Caco-2 (cell line): Measurements from ENCODE around the gene ABCA13. TPM values are rescaled to one million over a fixed set of nuclear protein-coding genes. Genes with fewer than 3 reads are reported as not detected.

ENCODE experiments used
- BruUV-seq: library from RNA; stranded (reverse); fragments of 400-500 nt; replicated peaks from 2 replicates; lab custom pipeline; 2021; lab: Mats Ljungman, UMichigan
- CTCF ChIA-PET: fragments of 300-600 bp; sonication (Branson Sonifier 250); formaldehyde crosslinking; loops from one replicate; lab custom pipeline; 2022; ENCODE audit warnings: antibody characterized with exemption; lab: Charles Lee
- POLR2A ChIA-PET: fragments of 300-600 bp; sonication (Branson Sonifier 250); formaldehyde crosslinking; loops from one replicate; lab custom pipeline; 2022; ENCODE audit warnings: antibody characterized with exemption; lab: Charles Lee
- DNase-seq, 2 experiments: peaks; one replicate each; pipeline versions ENCODE4 v3.0.0 to v3.0.0-alpha.2; 2020 to 2022
- H3K27me3 ChIP-seq: replicated peaks from 2 replicates; pipeline ENCODE4 v1.6.0; 2011; ENCODE audit warnings: low read length; ENCODE audit not compliant: control insufficient read depth, insufficient read depth
- H3K36me3 ChIP-seq: 2 replicates; pipeline ENCODE4 v1.5.1; 2011; ENCODE audit warnings: low read length; ENCODE audit not compliant: control insufficient read depth, insufficient read depth
- H3K4me1 ChIP-seq: fragments of 250-450 bp; sonication (Bioruptor Pico); 2 replicates; pipeline ENCODE4 v1.5.1; 2020; ENCODE audit warnings: mild to moderate bottlenecking
- H3K4me3 ChIP-seq: 2 replicates; pipeline ENCODE4 v1.5.1; 2011; ENCODE audit warnings: low read depth, mild to moderate bottlenecking, control low read depth, low read length
- H3K9me3 ChIP-seq: fragments of 250-450 bp; sonication (Bioruptor Pico); 2 replicates; pipeline ENCODE4 v1.5.1; 2020; ENCODE audit warnings: mild to moderate bottlenecking, moderate library complexity
- H3K27ac Mint-ChIP-seq: one replicate; pipeline ENCODE4 v1.8.0; 2022; ENCODE audit warnings: mixed read lengths; ENCODE audit not compliant: unreplicated experiment
- H3K27me3 Mint-ChIP-seq: one replicate; pipeline ENCODE4 v1.8.0; 2022; ENCODE audit warnings: mixed read lengths; ENCODE audit not compliant: insufficient read depth, unreplicated experiment
- H3K36me3 Mint-ChIP-seq: one replicate; pipeline ENCODE4 v1.8.0; 2022; ENCODE audit warnings: mild to moderate bottlenecking, mixed read lengths; ENCODE audit not compliant: insufficient read depth, unreplicated experiment
- H3K4me1 Mint-ChIP-seq: one replicate; pipeline ENCODE4 v1.8.0; 2022; ENCODE audit warnings: low read depth, mixed read lengths; ENCODE audit not compliant: unreplicated experiment
- H3K4me3 Mint-ChIP-seq: one replicate; pipeline ENCODE4 v1.8.0; 2022; ENCODE audit warnings: mild to moderate bottlenecking, moderate library complexity, mixed read lengths; ENCODE audit not compliant: unreplicated experiment
- H3K9me3 Mint-ChIP-seq: one replicate; pipeline ENCODE4 v1.8.0; 2022; ENCODE audit warnings: mixed read lengths; ENCODE audit not compliant: unreplicated experiment
- intact Hi-C: fragments of 100-400 bp; cut with micrococcal nuclease; formaldehyde crosslinking; loops from one replicate; pipeline ENCODE4 v1.10.0; 2022; ENCODE audit not compliant: unreplicated experiment
- total RNA-seq: library from RNA; stranded (reverse); gene quantifications from 2 replicates; pipeline ENCODE4 v1.2.3, GENCODE V29; 2022
- TF ChIP-seq, protein P1 (sequence below), 2 experiments: fragments of 200-600 bp in 1 of 2; IDR thresholded peaks; 1 replicate in 1 of 2; 2 replicates in 1 of 2; pipeline versions ENCODE4 v1.5.1 to v1.8.0; 2011 to 2022; ENCODE audit warnings: antibody characterized with exemption in 1 of 2, control low read depth in 1 of 2, inconsistent platforms in 1 of 2, low read depth in 1 of 2, low read length in 1 of 2, mild to moderate bottlenecking in 1 of 2, moderate library complexity in 1 of 2; ENCODE audit not compliant: insufficient read depth in 1 of 2, severe bottlenecking in 1 of 2, unreplicated experiment in 1 of 2

ABCA13 gene
- total RNA-seq, 1 experiment from 2014 or later: 0.07 TPM

DNA sequence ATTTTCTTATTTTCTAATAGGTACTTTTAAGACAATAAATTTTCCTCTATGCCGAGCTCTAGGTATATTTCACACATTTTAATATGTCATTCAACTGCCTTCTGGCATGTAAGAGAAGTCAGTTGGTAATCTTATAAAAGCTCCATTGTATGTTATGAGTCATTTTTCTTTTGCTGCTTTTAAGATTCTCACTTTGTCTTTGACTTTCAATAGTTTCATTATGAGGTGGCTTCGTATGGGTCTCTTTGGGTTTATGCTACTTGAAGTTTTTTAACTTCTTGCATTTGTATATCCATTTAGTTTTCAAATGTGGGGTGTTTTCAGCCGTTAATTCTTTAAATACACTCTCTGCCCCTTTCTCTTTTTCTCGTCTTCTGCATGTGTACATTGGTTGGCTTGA, 80.5 kb downstream of the ABCA13 start:
- POLR2A ChIA-PET: no interaction called here
- CTCF ChIA-PET: no interaction called here
- no peak overlapping the region for H3K4me3 ChIP-seq
- H3K4me1 Mint-ChIP-seq: no peaks in the 10 kb centered on the region
- H3K36me3 ChIP-seq: no peaks in the 10 kb centered on the region
- no TSS peak for BruUV-seq
- intact Hi-C loops: no loop called here
- no peak for DNase-seq
- no peak overlapping the region for H3K4me3 Mint-ChIP-seq
- H3K36me3 Mint-ChIP-seq: no peaks in the 10 kb centered on the region
- H3K27me3 Mint-ChIP-seq: peaks cover 6% of the 10 kb centered on the region
- no peaks in the 10 kb centered on the region for H3K4me1 ChIP-seq
- H3K27ac Mint-ChIP-seq: no peak overlapping the region
- TF ChIP-seq, protein P1, sequence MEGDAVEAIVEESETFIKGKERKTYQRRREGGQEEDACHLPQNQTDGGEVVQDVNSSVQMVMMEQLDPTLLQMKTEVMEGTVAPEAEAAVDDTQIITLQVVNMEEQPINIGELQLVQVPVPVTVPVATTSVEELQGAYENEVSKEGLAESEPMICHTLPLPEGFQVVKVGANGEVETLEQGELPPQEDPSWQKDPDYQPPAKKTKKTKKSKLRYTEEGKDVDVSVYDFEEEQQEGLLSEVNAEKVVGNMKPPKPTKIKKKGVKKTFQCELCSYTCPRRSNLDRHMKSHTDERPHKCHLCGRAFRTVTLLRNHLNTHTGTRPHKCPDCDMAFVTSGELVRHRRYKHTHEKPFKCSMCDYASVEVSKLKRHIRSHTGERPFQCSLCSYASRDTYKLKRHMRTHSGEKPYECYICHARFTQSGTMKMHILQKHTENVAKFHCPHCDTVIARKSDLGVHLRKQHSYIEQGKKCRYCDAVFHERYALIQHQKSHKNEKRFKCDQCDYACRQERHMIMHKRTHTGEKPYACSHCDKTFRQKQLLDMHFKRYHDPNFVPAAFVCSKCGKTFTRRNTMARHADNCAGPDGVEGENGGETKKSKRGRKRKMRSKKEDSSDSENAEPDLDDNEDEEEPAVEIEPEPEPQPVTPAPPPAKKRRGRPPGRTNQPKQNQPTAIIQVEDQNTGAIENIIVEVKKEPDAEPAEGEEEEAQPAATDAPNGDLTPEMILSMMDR (IDR thresholded peaks at IDR 0.05; ENCODE audit: insufficient read depth in 1 of 2, low read depth in 1 of 2, low read length in 1 of 2, severe bottlenecking in 1 of 2, unreplicated experiment in 1 of 2): no peak
- no peaks in the 10 kb centered on the region for H3K9me3 Mint-ChIP-seq
- H3K9me3 ChIP-seq: no peaks in the 10 kb centered on the region
- no peaks in the 10 kb centered on the region for H3K27me3 ChIP-seq

DNA sequence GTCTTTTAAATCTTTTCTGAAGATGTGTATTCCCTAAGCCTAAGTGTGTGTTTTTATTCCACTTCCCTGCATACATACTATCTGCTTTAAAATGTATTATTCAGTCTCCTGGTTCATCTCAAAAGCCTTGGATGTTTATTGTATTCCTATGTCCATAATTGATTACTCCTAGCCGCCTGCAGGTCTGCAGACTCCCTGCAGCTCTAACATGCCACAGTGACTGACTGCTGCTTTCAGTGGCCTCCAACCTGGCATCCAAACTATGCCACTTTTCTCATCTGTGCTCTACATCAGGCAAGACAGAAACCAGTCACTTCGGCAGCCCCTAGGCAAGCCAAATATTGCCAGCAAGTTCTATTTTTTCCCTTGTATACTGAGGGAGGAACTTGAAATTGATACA, 81.7 kb downstream of the ABCA13 start:
- intact Hi-C loops: no loop called here
- Mint-ChIP-seq H3K27ac (no peak overlapping the region), H3K9me3 (no peaks in the 10 kb centered on the region), H3K27me3 (peaks cover 7% of the 10 kb centered on the region), H3K4me1 (no peaks in the 10 kb centered on the region), H3K36me3 (no peaks in the 10 kb centered on the region), H3K4me3 (no peak overlapping the region)
- no TSS peak for BruUV-seq
- Histone ChIP-seq H3K4me3 (no peak overlapping the region), H3K9me3 (no peaks in the 10 kb centered on the region), H3K27me3 (no peaks in the 10 kb centered on the region), H3K36me3 (no peaks in the 10 kb centered on the region), H3K4me1 (no peaks in the 10 kb centered on the region)
- ChIA-PET CTCF (no interaction called here), POLR2A (no interaction called here)
- TF ChIP-seq, protein P1 (IDR thresholded peaks at IDR 0.05; ENCODE audit: insufficient read depth in 1 of 2, low read depth in 1 of 2, low read length in 1 of 2, severe bottlenecking in 1 of 2, unreplicated experiment in 1 of 2): no peak
- no peak for DNase-seq

DNA sequence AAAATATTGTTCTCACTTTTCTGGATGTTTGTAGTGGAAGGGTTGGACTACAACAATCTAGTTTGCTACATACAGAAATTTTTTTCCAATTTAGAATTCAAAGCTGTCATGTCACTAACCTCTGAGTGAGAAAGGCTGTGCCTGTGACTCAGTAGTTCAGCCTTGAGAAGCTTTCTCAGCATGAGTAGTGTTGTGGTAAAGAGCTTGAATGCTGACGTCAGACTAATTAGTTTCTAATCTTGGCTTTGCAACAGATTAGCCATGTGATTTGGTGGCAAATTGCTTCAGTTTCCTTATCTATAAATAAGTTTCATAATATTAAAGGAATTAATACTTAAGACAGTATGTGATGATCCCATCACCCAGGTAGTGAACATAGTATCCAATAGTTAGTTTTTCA, 83.8 kb downstream of the ABCA13 start:
- no TSS peak for BruUV-seq
- intact Hi-C loops: no loop called here
- H3K9me3 Mint-ChIP-seq: no peaks in the 10 kb centered on the region

More for the DNA sequence above, 83.8 kb downstream of the ABCA13 start:
- Histone ChIP-seq H3K27me3 (no peaks in the 10 kb centered on the region), H3K4me3 (no peak overlapping the region), H3K9me3 (no peaks in the 10 kb centered on the region), H3K4me1 (no peaks in the 10 kb centered on the region), H3K36me3 (no peaks in the 10 kb centered on the region)
- ChIA-PET POLR2A (no interaction called here), CTCF (no interaction called here)
- peaks cover 7% of the 10 kb centered on the region for H3K27me3 Mint-ChIP-seq
- no peaks in the 10 kb centered on the region for H3K4me1 Mint-ChIP-seq
- no peak overlapping the region for H3K27ac Mint-ChIP-seq
- TF ChIP-seq, protein P1 (IDR thresholded peaks at IDR 0.05; ENCODE audit: insufficient read depth in 1 of 2, low read depth in 1 of 2, low read length in 1 of 2, severe bottlenecking in 1 of 2, unreplicated experiment in 1 of 2): no peak
- no peak overlapping the region for H3K4me3 Mint-ChIP-seq
- H3K36me3 Mint-ChIP-seq: no peaks in the 10 kb centered on the region
- DNase-seq: no peak
